Endothelial cell of umbilical vein (primary cell): ENCODE results near the gene SPEM1.

ENCODE experiments used
- EZH2 ChIP-seq: IDR thresholded peaks from 2 replicates; pipeline ENCODE4 v1.6.1; 2012; ENCODE audit warnings: borderline replicate concordance, low read depth, mild to moderate bottlenecking, moderate library complexity, low read length, inconsistent platforms; ENCODE audit not compliant: severe bottlenecking
- GATA2 ChIP-seq: IDR thresholded peaks from 2 replicates; pipeline ENCODE4 v1.7.0; 2011; ENCODE audit warnings: low read depth, mild to moderate bottlenecking, moderate library complexity, mixed read lengths, low read length; ENCODE audit not compliant: insufficient read length, insufficient read depth
- POLR2A ChIP-seq: IDR thresholded peaks from 2 replicates; pipeline ENCODE4 v1.6.1; 2012; ENCODE audit warnings: low read depth, mild to moderate bottlenecking, control low read depth, low read length
- POLR2AphosphoS5 ChIP-seq: IDR thresholded peaks from 2 replicates; pipeline ENCODE4 v1.6.1; 2012; ENCODE audit warnings: low read depth, mild to moderate bottlenecking, control low read depth, low read length, moderate library complexity; ENCODE audit not compliant: insufficient read depth
- TF ChIP-seq, protein P1 (sequence below), 2 donors: IDR thresholded peaks; 1 replicate in 1 of 2; 2 replicates in 1 of 2; pipeline ENCODE4 v1.5.1; 2011; ENCODE audit warnings: low read length in 2 of 2, mild to moderate bottlenecking in 2 of 2, moderate library complexity in 2 of 2, control low read depth in 1 of 2, inconsistent platforms in 1 of 2, low read depth in 1 of 2; ENCODE audit not compliant: insufficient read depth in 1 of 2; ENCODE audit errors: extremely low read depth in 1 of 2

DNA sequence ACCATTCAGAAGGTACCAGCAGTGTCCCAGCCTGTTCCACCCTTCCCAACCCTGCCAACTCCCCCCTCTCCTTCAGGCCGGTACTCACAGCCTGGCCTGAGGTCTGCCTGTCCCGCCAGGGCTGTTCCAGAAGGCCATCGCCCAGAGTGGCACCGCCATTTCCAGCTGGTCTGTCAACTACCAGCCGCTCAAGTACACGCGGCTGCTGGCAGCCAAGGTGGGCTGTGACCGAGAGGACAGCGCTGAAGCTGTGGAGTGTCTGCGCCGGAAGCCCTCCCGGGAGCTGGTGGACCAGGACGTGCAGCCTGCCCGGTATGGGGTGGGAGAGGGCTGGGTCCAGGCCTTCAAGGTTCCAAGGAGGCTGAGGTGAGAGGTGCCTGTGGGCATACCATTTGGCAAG lies 5.3 kb upstream of the SPEM1 start:
- TF ChIP-seq, protein P1, sequence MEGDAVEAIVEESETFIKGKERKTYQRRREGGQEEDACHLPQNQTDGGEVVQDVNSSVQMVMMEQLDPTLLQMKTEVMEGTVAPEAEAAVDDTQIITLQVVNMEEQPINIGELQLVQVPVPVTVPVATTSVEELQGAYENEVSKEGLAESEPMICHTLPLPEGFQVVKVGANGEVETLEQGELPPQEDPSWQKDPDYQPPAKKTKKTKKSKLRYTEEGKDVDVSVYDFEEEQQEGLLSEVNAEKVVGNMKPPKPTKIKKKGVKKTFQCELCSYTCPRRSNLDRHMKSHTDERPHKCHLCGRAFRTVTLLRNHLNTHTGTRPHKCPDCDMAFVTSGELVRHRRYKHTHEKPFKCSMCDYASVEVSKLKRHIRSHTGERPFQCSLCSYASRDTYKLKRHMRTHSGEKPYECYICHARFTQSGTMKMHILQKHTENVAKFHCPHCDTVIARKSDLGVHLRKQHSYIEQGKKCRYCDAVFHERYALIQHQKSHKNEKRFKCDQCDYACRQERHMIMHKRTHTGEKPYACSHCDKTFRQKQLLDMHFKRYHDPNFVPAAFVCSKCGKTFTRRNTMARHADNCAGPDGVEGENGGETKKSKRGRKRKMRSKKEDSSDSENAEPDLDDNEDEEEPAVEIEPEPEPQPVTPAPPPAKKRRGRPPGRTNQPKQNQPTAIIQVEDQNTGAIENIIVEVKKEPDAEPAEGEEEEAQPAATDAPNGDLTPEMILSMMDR (IDR thresholded peaks at IDR 0.05; ENCODE audit: extremely low read depth in 1 of 2, insufficient read depth in 1 of 2, low read depth in 1 of 2, low read length in 2 of 2) = no peak
- TF ChIP-seq GATA2 (no peak), POLR2A (no peak), POLR2AphosphoS5 (no peak), EZH2 (no peak)
